Testis (tissue), 3 donors: ENCODE data around the gene EEF2K. TPM values are rescaled to one million over a fixed set of nuclear protein-coding genes. Genes with fewer than 3 reads are reported as not detected.
A peak's percentile ranks its signal among the peaks of the same experiment; 100 is the strongest.

ENCODE experiments used
- DNase-seq: peaks from one replicate; pipeline ENCODE4 v3.0.0-alpha.2; 2019
- H3K27ac ChIP-seq, 2 donors: fragments of 200-600 bp; sonication (generic); one replicate each; pipeline ENCODE4 v1.5.1; 2019
- H3K27me3 ChIP-seq: fragments of 200-600 bp; sonication (generic); one replicate; pipeline ENCODE4 v1.5.1; 2019
- H3K36me3 ChIP-seq: fragments of 200-600 bp; sonication (generic); one replicate; pipeline ENCODE4 v1.5.1; 2017; ENCODE audit warnings: low read depth; ENCODE audit errors: missing control alignments
- H3K4me1 ChIP-seq: fragments of 200-600 bp; sonication (generic); one replicate; pipeline ENCODE4 v1.5.1; 2019
- H3K4me3 ChIP-seq, 2 donors: fragments of 200-600 bp; sonication (generic); one replicate each; pipeline ENCODE4 v1.5.1; 2017 to 2019
- H3K9me3 ChIP-seq: fragments of 200-600 bp; sonication (generic); one replicate; pipeline ENCODE4 v1.5.1; 2017
- POLR2A ChIP-seq: fragments of 450-650 bp; IDR thresholded peaks from one replicate; pipeline ENCODE4 v1.6.1; 2017; ENCODE audit warnings: antibody characterized with exemption, mild to moderate bottlenecking, moderate library complexity
- WGBS, 2 donors: methylation state at CpG; one replicate each; pipeline ENCODE4 v1.1.5; 2018; 5-methylcytosine and 5-hydroxymethylcytosine counted together
- intact Hi-C: fragments of 100-400 bp; cut with DNase I; formaldehyde crosslinking; loops from one replicate; pipeline ENCODE4 v1.15.1; 2023; ENCODE audit warnings: low total_unique reads
- polyA plus RNA-seq: library from polyadenylated mRNA; stranded (reverse); fragments of 350-450 nt; fragmentation: Illumina TruSeq; extraction: RNeasy Lipid Tissue Mini Kit (QIAGEN cat#74804); gene quantifications from one replicate; pipeline ENCODE4 v1.2.3, GENCODE V29; 2014; ENCODE audit warnings: low read depth, low replicate concordance; ENCODE audit not compliant: insufficient read depth
- total RNA-seq, 2 donors: library from RNA; depleted of rRNA; stranded (reverse); fragments of >200 nt; gene quantifications; one replicate each; pipeline ENCODE4 v1.2.3, GENCODE V29; 2016
- TF ChIP-seq, protein P1 (sequence below), 3 experiments: fragments of 450-650 bp in 2 of 3; fragments of 200-600 bp in 1 of 3; sonication (generic) in 1 of 3; IDR thresholded peaks; one replicate each; pipeline ENCODE4 v1.5.1; 2016 to 2019; ENCODE audit warnings: antibody characterized with exemption in 3 of 3, mild to moderate bottlenecking in 2 of 3, moderate library complexity in 1 of 3

EEF2K gene
- total and polyA plus RNA-seq, 3 donors from 2014 or later, result 6.6 to 11.1 (median 10.2) TPM

GRCh38 chr16:22292320-22292719 lies 86.2 kb downstream of the EEF2K start:
- intact Hi-C loops, result no loop called here
- TF ChIP-seq POLR2A, result no peak
- TF ChIP-seq, protein P1, sequence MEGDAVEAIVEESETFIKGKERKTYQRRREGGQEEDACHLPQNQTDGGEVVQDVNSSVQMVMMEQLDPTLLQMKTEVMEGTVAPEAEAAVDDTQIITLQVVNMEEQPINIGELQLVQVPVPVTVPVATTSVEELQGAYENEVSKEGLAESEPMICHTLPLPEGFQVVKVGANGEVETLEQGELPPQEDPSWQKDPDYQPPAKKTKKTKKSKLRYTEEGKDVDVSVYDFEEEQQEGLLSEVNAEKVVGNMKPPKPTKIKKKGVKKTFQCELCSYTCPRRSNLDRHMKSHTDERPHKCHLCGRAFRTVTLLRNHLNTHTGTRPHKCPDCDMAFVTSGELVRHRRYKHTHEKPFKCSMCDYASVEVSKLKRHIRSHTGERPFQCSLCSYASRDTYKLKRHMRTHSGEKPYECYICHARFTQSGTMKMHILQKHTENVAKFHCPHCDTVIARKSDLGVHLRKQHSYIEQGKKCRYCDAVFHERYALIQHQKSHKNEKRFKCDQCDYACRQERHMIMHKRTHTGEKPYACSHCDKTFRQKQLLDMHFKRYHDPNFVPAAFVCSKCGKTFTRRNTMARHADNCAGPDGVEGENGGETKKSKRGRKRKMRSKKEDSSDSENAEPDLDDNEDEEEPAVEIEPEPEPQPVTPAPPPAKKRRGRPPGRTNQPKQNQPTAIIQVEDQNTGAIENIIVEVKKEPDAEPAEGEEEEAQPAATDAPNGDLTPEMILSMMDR (IDR thresholded peaks at IDR 0.05), result no peak
- no peaks in the 10 kb centered on the region for H3K9me3 ChIP-seq
- no peaks in the 10 kb centered on the region for H3K36me3 ChIP-seq
- H3K27me3 ChIP-seq, result no peaks in the 10 kb centered on the region
- DNase-seq, result no peak
- no peak overlapping the region for H3K27ac ChIP-seq
- H3K4me3 ChIP-seq, result no peak overlapping the region
- no peaks in the 10 kb centered on the region for H3K4me1 ChIP-seq

GRCh38 chr16:22293137-22294106 lies 87.3 kb downstream of the EEF2K start:
- no peaks in the 10 kb centered on the region for H3K36me3 ChIP-seq
- no peaks in the 10 kb centered on the region for H3K9me3 ChIP-seq
- WGBS, 2 donors, result 84 to 95% methylated on average over 11 of the region's 11 CpGs
- TF ChIP-seq POLR2A, result no peak
- TF ChIP-seq, protein P1 (IDR thresholded peaks at IDR 0.05), result no peak
- peaks cover 2% of the 10 kb centered on the region for H3K4me1 ChIP-seq
- no peaks in the 10 kb centered on the region for H3K27me3 ChIP-seq
- no peak overlapping the region for H3K27ac ChIP-seq
- DNase-seq, result no peak
- H3K4me3 ChIP-seq, result no peak overlapping the region
- intact Hi-C loops, result no loop called here

- no peak for DNase-seq
- intact Hi-C loops, result loop anchor here (5.0 kb wide), 1 partner anchor 99 kb away; no protein-coding TSS in a partner anchor
- no peaks in the 10 kb centered on the region for H3K36me3 ChIP-seq
- H3K4me1 ChIP-seq, result peaks cover 7% of the 10 kb centered on the region
- WGBS, 2 donors, result 0 to 2% methylated on average over 17 of the region's 17 CpGs
- H3K4me3 ChIP-seq, result peak overlapping the region; percentile 73 to 90
- H3K9me3 ChIP-seq, result no peaks in the 10 kb centered on the region
- TF ChIP-seq POLR2A, result no peak
- TF ChIP-seq, protein P1 (IDR thresholded peaks at IDR 0.05), result no peak
- H3K27me3 ChIP-seq, result no peaks in the 10 kb centered on the region
- peak overlapping the region; percentile 18 to 42 for H3K27ac ChIP-seq
These were observed 90.4 kb downstream of the EEF2K start for GRCh38 chr16:22296225-22297113.

- H3K4me1 ChIP-seq, result peaks cover 7% of the 10 kb centered on the region
- intact Hi-C loops, result loop anchor here (5.0 kb wide), 1 partner anchor 100 kb away; no protein-coding TSS in a partner anchor
- H3K4me3 ChIP-seq, result peak within 1 kb of the TSS; percentile 73 to 90
- 0% methylated on average over 9 to 68 of the region's 76 CpGs for WGBS, 2 donors
- peak; percentile 99 for DNase-seq
- peak within 1 kb of the TSS; percentile 88 to 94 for H3K27ac ChIP-seq
- H3K36me3 ChIP-seq, result no peaks in the 10 kb centered on the region
- peak; percentile 17 for TF ChIP-seq POLR2A
- TF ChIP-seq, protein P1 (IDR thresholded peaks at IDR 0.05), result peak; percentile 85 to 98 (median 97)
- no peaks in the 10 kb centered on the region for H3K9me3 ChIP-seq
- no peaks in the 10 kb centered on the region for H3K27me3 ChIP-seq
These were observed 91.2 kb downstream of the EEF2K start, which contains the start of gene POLR3E for GRCh38 chr16:22297114-22297870. TSS of gene POLR3E (plus strand) at chr16:22297409. CDS start at chr16:22302969, 5,560 bp downstream.
